ENCODE results near the gene LRRC36. TPM values are rescaled to one million over a fixed set of nuclear protein-coding genes. Genes with fewer than 3 reads are reported as not detected.

Gene LRRC36
- total and polyA plus RNA-seq, 2 of the 8 experiments (the other 6 are each of a cell fraction or from before 2014, with no cell fraction given) = 0.15 TPM; not detected in 1

- TF ChIP-seq CHD7 (IDR thresholded peaks at IDR 0.05; ENCODE audit: insufficient replicate concordance, low read length) (no peak), MAX (IDR thresholded peaks at IDR 0.05) (no peak), CTCF (IDR thresholded peaks at IDR 0.05; ENCODE audit: control extremely low read depth in 1 of 3, insufficient read depth in 1 of 3, low read depth in 1 of 3, low read length in 3 of 3) (no peak), FOSL1 (IDR thresholded peaks at IDR 0.05; ENCODE audit: insufficient read depth, low read depth, low read length) (no peak), TBP (IDR thresholded peaks at IDR 0.05; ENCODE audit: low read depth, low read length) (no peak), NRF1 (IDR thresholded peaks at IDR 0.05; ENCODE audit: low read depth, low read length) (no peak), SRF (IDR thresholded peaks at IDR 0.05; ENCODE audit: low read depth, low read length) (no peak), CHD1 (IDR thresholded peaks at IDR 0.05; ENCODE audit: low read depth, low read length) (no peak), CBX8 (IDR thresholded peaks at IDR 0.05; ENCODE audit: borderline replicate concordance, low read depth, low read length) (no peak)
Observed at GRCh38 chr16:67333315-67333714, 6.7 kb downstream of the LRRC36 start (continued).
